ENCODE measurements around the gene SIRPG. TPM values are rescaled to one million over a fixed set of nuclear protein-coding genes. Genes with fewer than 3 reads are reported as not detected.

SIRPG gene
- total RNA-seq, 4 donors from 2014 or later = not detected

DNA sequence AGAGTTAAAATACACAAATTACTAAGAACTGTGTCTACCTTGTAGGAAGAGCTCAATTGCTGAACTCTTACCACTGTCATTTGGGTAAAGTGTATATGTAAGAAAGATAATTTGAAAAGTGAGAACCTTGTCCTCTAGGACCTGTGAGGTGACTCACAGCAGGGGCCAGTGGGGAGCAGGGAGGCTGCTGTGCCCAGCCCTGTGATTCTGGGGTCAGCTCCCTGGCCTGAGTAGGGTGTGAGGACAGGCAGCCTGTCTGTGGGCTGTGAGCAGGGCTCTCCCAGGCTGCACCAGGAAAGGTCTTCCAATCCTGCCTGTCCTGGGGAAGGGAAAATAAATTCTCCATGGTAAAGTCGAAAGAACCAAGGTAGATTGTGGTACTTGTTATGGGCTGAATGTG, 27.3 kb upstream of the SIRPG start:
- no peak for DNase-seq
- H3K27me3 ChIP-seq = no peaks in the 10 kb centered on the region
- no peaks in the 10 kb centered on the region for H3K9me3 ChIP-seq
- WGBS, 2 donors = 85% methylated on average over 1 of the region's 1 CpG
- no peak overlapping the region for H3K4me3 ChIP-seq (replicated peaks in 1 of 3)
- no peak for TF ChIP-seq POLR2A (IDR thresholded peaks at IDR 0.05)
- TF ChIP-seq, protein P1, sequence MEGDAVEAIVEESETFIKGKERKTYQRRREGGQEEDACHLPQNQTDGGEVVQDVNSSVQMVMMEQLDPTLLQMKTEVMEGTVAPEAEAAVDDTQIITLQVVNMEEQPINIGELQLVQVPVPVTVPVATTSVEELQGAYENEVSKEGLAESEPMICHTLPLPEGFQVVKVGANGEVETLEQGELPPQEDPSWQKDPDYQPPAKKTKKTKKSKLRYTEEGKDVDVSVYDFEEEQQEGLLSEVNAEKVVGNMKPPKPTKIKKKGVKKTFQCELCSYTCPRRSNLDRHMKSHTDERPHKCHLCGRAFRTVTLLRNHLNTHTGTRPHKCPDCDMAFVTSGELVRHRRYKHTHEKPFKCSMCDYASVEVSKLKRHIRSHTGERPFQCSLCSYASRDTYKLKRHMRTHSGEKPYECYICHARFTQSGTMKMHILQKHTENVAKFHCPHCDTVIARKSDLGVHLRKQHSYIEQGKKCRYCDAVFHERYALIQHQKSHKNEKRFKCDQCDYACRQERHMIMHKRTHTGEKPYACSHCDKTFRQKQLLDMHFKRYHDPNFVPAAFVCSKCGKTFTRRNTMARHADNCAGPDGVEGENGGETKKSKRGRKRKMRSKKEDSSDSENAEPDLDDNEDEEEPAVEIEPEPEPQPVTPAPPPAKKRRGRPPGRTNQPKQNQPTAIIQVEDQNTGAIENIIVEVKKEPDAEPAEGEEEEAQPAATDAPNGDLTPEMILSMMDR (IDR thresholded peaks at IDR 0.05) = no peak
- H3K4me1 ChIP-seq = no peaks in the 10 kb centered on the region
- intact Hi-C loops (cut with DNase I) = no loop called here
- H3K36me3 ChIP-seq = no peaks in the 10 kb centered on the region
- no peak overlapping the region for H3K27ac ChIP-seq

DNA sequence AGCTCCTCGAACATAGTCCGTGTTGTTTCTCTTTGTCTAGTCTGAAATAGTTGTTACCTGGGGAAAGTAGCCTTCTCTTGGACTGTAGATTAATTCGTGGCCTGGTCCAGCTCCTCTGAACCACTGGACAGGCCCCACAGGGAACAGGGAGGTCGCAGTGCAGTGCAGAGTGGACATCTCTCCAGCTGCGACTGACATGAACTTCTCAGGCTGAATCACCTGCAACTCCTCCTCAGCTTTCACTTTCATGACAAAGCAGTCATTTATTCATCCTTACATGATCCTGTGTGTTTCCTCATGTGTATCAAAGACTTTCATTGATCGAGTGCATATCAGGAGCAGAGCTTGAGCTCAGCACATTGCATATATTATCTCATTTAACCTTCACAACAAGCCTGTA, 19.1 kb upstream of the SIRPG start:
- intact Hi-C loops (cut with DNase I) = no loop called here
- no peak overlapping the region for H3K4me3 ChIP-seq (replicated peaks in 1 of 3)
- H3K27me3 ChIP-seq = no peaks in the 10 kb centered on the region
- H3K27ac ChIP-seq = no peak overlapping the region
- H3K4me1 ChIP-seq = no peaks in the 10 kb centered on the region
- H3K36me3 ChIP-seq = no peaks in the 10 kb centered on the region
- TF ChIP-seq, protein P1 (IDR thresholded peaks at IDR 0.05) = no peak
- no peak for TF ChIP-seq POLR2A (IDR thresholded peaks at IDR 0.05)
- DNase-seq = no peak
- H3K9me3 ChIP-seq = no peaks in the 10 kb centered on the region
- WGBS, 2 donors = 83 to 90% methylated on average over 6 of the region's 6 CpGs

DNA sequence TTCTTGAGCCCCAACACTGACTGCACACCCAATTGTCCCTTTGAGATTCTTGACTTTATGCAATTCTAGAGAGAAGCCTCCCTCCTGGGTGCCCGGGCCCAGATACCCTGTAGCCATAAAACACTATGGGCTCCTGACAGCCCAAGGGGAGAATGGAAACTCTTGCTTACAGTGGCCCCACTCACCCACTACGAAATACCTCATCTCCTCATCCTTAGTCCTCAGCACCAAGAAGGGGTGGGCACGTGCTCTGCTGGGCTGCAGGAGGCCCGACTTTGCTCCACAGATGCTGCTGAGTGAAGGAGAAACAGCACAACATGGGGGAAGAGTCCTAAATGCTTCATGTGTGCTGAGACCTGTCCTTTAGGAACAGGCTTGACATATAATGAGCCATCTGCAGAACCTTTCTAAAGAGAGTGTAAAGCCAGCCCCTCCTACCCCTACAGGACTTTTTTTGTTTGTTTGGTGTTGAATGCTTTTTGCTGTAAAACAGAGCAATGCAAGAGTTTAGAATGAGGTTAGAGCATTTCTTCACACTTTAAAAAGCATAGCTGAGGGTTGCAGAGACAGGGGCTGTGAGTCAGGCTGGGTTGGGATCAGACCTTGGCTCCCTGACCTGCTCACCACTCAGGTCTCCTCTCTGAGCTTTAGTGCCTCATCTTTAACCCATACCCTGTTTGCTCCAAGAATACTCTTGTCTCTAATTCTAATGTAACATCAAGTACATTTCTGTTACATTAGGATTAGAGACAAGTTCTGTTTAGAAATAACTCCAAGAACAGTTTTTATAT, 17.6 kb upstream of the SIRPG start:
- WGBS, 2 donors = 65 to 82% methylated on average over 4 of the region's 4 CpGs
- intact Hi-C loops (cut with DNase I) = no loop called here
- Histone ChIP-seq H3K9me3 (no peaks in the 10 kb centered on the region), H3K4me1 (no peaks in the 10 kb centered on the region), H3K27ac (no peak overlapping the region), H3K27me3 (no peaks in the 10 kb centered on the region), H3K36me3 (no peaks in the 10 kb centered on the region), H3K4me3 (replicated peaks in 1 of 3) (no peak overlapping the region)
- no peak for TF ChIP-seq POLR2A (IDR thresholded peaks at IDR 0.05)
- TF ChIP-seq, protein P1 (IDR thresholded peaks at IDR 0.05) = no peak
- DNase-seq = no peak

DNA sequence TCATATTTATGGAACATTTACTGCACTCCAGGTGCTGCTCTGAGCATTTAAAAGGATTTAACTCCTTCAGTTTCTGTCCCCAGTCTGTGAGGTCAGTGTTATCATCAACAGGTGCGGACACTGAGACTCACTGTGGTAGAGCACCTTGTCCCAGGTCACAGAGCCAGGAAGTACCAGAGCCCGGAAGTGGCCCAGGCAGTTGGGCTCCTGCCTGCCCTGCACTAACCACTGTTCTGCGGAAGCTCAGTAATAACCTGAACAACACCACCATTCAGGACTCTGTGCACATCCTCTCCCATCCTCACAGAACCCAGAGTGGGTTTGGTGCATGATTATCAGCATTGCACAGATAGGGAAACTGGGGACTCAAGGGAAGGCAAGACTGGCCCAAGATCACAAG, 16.8 kb upstream of the SIRPG start:
- H3K9me3 ChIP-seq = no peaks in the 10 kb centered on the region
- H3K27ac ChIP-seq = no peak overlapping the region
- no peak overlapping the region for H3K4me3 ChIP-seq (replicated peaks in 1 of 3)
- no peak for DNase-seq
- TF ChIP-seq, protein P1 (IDR thresholded peaks at IDR 0.05) = no peak
- TF ChIP-seq POLR2A (IDR thresholded peaks at IDR 0.05) = no peak
- H3K4me1 ChIP-seq = no peaks in the 10 kb centered on the region
- WGBS, 2 donors = 90 to 96% methylated on average over 2 to 3 of the region's 3 CpGs
- H3K36me3 ChIP-seq = no peaks in the 10 kb centered on the region
- H3K27me3 ChIP-seq = no peaks in the 10 kb centered on the region
- intact Hi-C loops (cut with DNase I) = no loop called here

DNA sequence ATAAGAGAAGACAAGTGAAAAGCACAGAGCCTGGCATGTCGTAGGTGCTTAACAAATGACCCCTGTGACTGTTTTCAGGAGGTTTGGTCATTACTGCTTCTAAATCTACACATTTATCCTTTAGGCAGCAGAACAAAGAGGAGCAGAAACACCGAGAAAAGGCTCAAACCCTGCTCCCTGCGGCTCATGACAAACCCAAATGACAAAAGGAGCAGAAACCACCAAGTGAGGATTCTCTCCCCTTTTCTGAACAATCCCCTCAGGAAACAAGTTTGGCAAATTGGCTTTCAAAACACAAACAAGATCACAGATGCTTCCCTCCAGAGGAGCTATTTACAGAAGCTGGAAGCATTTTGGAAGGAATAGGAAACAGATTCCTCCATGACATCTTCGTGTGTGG, 15.8 kb upstream of the SIRPG start:
- Histone ChIP-seq H3K4me1 (no peaks in the 10 kb centered on the region), H3K9me3 (no peaks in the 10 kb centered on the region), H3K27me3 (no peaks in the 10 kb centered on the region), H3K4me3 (replicated peaks in 1 of 3) (no peak overlapping the region), H3K36me3 (no peaks in the 10 kb centered on the region), H3K27ac (no peak overlapping the region)
- TF ChIP-seq POLR2A (IDR thresholded peaks at IDR 0.05) = no peak
- TF ChIP-seq, protein P1 (IDR thresholded peaks at IDR 0.05) = no peak
- WGBS, 2 donors = 38 to 41% methylated on average over 4 of the region's 4 CpGs
- no peak for DNase-seq
- intact Hi-C loops (cut with DNase I) = no loop called here

All from thyroid gland (tissue), 4 donors.